Measurements from ENCODE around the gene CD44.

The CD44 gene

GRCh38 chr11:35262056-35262455 is 123.1 kb downstream of the CD44 start:
- DNase-seq (ENCODE audit: low spot score), result no peak

DNA sequence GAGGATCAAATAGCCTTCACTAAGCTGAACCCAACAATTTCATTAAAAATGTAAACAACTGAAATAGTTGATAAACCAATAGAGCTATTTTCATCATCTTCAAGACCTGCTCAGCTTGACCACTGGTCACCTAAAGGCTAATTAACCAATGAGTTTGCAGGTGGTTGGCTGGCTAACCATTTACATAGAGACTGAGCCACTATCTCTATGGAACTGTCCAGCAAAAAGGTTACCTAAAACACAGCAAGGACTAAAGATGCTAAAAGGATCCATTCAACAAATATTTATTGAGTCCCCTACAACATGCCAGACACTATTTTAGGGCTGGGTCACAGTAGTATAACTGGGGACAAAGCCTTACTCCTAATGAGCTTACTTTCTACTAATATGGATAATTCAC is 123.8 kb downstream of the CD44 start:
- DNase-seq (ENCODE audit: low spot score), result no peak

DNA sequence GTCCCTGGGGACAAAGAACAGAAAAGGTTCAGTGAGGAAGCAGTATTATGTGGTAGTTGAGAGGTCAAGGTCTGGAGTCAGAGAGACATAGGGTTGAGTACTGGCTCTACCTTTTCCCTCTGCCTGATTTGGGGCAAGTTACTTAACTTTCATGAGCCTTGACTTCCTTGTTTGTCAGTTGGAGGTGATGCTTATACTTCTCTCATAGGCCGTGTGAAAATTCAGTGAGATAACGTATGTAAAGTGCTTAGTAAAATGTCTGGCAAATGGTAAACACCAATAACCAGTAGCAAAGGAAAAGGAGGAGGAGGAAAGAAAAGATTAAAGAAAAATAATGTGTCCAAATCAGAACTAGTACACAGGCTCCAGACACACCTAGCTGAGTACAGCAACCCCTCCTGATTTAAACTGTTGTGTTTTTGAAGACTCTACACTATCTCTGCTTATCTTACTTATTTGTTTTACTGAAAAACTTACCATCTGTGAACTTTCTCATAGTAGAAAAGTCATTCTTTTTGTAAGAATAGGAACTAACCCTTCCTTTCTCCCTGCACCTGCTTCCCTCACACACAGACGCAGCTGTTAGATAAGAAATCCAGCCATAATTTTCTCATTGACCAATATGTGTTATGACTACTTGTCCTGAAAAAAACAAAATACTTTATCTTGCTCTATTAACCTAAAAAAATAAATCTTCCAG is 126.9 kb downstream of the CD44 start:
- DNase-seq (ENCODE audit: low spot score), result no peak

DNA sequence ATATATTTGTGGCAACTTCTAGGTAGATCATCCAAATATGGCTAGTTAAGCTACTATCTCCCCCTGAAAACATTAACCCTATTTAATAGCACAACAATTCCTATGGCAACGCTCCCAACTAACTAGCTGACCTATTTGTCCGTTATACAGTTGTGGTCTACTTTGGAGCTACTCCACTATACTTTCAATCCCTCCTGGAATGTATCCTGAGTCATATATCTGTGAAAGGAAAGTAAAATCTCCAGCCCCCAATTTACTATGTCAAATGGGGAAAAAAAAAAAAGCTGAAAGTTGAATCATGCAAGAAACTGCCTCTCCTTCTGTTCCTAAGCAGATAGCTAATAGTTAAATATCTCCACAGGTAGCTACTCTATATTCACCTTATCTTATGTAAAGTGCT is 128.5 kb downstream of the CD44 start:
- no peak for DNase-seq (ENCODE audit: low spot score)

DNA sequence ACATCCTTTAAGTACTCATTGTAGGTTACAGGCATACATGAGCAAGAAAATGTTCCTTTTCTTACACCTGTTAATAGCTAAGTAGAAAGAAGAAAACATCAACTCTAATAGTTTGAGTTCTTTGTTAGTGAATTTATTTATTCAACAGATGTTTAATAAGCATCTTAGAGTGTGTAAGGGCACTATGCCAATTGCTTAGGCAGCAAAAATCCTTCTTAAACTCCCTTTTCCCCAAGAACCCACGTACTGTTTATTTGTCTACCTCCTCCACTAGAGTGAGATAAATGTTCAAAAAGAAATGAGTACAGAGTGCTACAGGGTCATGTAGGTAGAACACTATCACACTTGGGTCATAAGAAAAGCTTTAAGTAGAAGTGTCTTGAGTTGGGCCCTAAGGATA is 131.4 kb downstream of the CD44 start:
- no peak for DNase-seq (ENCODE audit: low spot score)

DNA sequence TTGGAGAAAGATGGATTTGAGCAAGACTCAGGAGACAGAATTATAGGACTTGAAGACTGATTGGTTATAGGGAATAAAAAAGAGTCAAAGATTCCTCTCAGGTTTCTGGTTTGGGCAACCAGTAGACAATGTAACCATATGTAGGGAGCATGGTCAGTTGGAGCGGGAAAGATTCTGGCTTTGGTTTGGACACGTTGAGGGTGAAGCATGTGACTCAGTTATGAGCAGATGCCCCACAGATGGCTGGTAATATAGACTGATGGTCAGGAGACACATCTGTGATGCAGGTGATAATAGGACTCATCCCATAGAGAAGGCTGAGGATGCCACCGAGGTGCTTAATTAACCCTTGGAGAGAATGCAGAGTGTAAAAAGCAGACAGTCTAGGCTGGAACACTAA is 132.1 kb downstream of the CD44 start:
- no peak for DNase-seq (ENCODE audit: low spot score)

DNA sequence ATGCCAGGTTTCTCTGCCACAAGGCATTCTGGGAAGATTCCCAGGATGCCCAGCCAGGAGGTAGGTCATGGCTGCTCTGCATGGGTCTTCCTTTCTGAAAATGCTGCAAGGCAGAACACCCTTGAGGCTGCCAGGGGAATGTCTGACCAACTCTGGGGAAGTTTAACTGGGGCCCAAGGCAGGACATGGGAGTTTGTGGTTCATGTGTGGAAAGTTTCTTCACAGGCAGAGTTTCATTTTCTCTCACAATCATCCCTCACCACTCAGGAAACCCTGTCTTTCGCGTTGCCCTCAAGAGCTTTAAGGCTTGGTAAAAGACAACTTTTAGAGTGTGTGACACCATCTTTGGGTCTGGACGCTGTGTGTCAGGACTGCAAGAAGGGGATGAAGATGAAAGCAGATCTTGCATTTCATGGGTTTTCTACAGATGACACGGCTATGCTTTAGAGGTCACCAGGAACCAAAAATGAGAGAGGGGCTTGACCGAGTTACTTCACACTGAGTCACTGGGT is 133.5 kb downstream of the CD44 start:
- no peak for DNase-seq (ENCODE audit: low spot score)

- peak; percentile 20 for DNase-seq (ENCODE audit: low spot score)
These were observed 136.2 kb downstream of the CD44 start for GRCh38 chr11:35274909-35275785.

DNA sequence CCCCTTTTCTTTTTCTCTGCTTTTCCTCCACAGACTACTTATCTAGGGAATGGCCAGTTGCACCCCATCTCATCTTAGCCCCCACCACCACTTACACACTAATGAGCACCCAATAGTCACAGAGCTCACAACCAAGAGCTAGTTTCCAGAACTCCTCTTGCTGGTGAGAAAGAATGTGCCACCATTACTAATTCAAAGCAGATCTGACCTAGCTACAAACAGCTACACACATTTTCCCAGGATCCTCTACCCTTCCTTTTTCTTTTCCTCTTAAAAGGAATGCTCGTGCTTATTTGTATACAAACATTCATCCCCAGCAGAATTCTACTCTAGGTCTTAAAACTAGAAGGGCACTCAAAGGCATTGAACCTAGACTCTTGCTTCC is 136.8 kb downstream of the CD44 start:
- DNase-seq (ENCODE audit: low spot score), result no peak

GRCh38 chr11:35276396-35277145 is 137.6 kb downstream of the CD44 start:
- DNase-seq (ENCODE audit: low spot score), result no peak

DNA sequence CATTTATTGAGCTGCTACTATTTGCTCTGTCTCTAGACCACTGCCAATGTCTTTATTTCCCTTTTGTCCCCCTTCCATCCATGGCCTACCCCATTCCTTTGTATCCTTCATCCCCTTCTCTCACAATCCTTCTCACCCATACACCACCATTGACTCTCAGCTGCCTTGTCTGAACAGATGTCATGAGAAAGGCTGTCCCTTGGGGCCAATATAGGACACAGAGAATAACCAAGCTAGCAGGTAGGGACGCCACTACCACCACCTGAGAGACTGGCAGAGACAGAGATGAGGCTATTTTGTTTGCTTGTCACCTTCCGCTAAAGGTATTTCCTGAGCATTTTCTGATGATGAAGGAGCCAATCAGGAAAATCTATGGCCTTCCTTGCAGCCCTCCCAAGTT is 138.9 kb downstream of the CD44 start:
- DNase-seq (ENCODE audit: low spot score), result no peak

GRCh38 chr11:35280727-35281126 is 141.8 kb downstream of the CD44 start:
- no peak for DNase-seq (ENCODE audit: low spot score)

DNA sequence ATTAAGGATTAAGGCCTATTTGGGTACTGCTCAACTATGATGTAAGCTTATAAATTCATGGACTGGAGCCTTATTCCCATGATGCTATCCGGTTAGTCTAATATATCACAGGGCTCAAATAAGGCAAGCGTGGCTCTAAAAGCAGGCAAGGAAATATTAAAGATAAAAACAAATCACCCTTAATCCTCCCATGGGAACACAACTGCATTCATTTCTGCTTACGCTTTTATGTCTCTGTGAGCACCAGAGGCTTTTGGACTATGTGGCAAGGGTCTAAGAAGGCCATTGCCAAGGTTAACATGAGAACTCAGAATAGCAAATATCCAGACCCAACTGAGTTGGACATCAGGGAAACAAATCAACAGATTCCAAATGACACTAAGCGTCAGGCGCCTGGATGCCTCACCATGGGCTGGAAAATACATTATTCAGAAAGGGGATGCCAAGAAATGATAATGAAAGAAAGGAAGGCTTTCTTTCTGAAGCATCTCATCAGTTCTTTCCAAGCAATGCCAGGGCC is 142.3 kb downstream of the CD44 start:
- no peak for DNase-seq (ENCODE audit: low spot score)

Measured in LoVo (cell line).